Testis (tissue), 2 donors: ENCODE data around the gene SHC4.

Experiments used
- CTCF ChIP-seq, 3 experiments: fragments of 450-650 bp in 2 of 3; fragments of 200-600 bp in 1 of 3; sonication (generic) in 1 of 3; IDR thresholded peaks; one replicate each; pipeline ENCODE4 v1.5.1; 2016 to 2019; ENCODE audit warnings: antibody characterized with exemption in 3 of 3, mild to moderate bottlenecking in 2 of 3, moderate library complexity in 1 of 3
- POLR2A ChIP-seq: fragments of 450-650 bp; IDR thresholded peaks from one replicate; pipeline ENCODE4 v1.6.1; 2017; ENCODE audit warnings: antibody characterized with exemption, mild to moderate bottlenecking, moderate library complexity

- TF ChIP-seq CTCF (IDR thresholded peaks at IDR 0.05) (no peak), POLR2A (no peak)
Measured at GRCh38 chr15:48871542-48871941, 92.2 kb downstream of the SHC4 start.
